GM12878 (cell line): Measurements from ENCODE around the gene IDI2.

Source experiments
- BRCA1 ChIP-seq: IDR thresholded peaks from 2 replicates; pipeline ENCODE4 v1.6.1; 2011; ENCODE audit warnings: low read depth, low read length, improper control_type of control experiment
- CBFB ChIP-seq: IDR thresholded peaks from 2 replicates; pipeline ENCODE4 v1.6.1; 2016; ENCODE audit warnings: antibody characterized with exemption, low read depth
- IKZF1 ChIP-seq: fragments of 450-650 bp; conservative IDR thresholded peaks from 2 replicates; pipeline ENCODE4 v1.6.1; 2017; ENCODE audit warnings: antibody characterized with exemption, mild to moderate bottlenecking
- RAD51 ChIP-seq: fragments of 450-650 bp; IDR thresholded peaks from 2 replicates; pipeline ENCODE4 v1.6.1; 2016; ENCODE audit warnings: moderate library complexity, mild to moderate bottlenecking, inconsistent platforms
- REST ChIP-seq: IDR thresholded peaks from 2 replicates; pipeline ENCODE4 v1.6.1; 2012; ENCODE audit warnings: mild to moderate bottlenecking, low read depth, low read length
- SIN3A ChIP-seq: IDR thresholded peaks from 2 replicates; pipeline ENCODE4 v1.6.1; 2012; ENCODE audit warnings: low read depth, low read length, improper control_type of control experiment
- SMC3 ChIP-seq: IDR thresholded peaks from 2 replicates; pipeline ENCODE4 v1.6.1; 2011; ENCODE audit warnings: low read length, improper control_type of control experiment, borderline replicate concordance
- SP1 ChIP-seq: IDR thresholded peaks from one replicate; pipeline ENCODE4 v1.6.1; 2011; ENCODE audit warnings: low read depth, low read length
- TF ChIP-seq, protein P1 (sequence below), 3 experiments: IDR thresholded peaks in 2 of 3; conservative IDR thresholded peaks in 1 of 3; 2 replicates each; pipeline ENCODE4 v1.5.1; 2011; ENCODE audit warnings: low read depth in 3 of 3, low read length in 3 of 3, mild to moderate bottlenecking in 3 of 3, control low read depth in 2 of 3, moderate library complexity in 2 of 3, inconsistent platforms in 1 of 3, mixed read lengths in 1 of 3; ENCODE audit not compliant: control insufficient read depth in 2 of 3, insufficient read depth in 1 of 3; ENCODE audit errors: extremely low read depth in 1 of 3

DNA sequence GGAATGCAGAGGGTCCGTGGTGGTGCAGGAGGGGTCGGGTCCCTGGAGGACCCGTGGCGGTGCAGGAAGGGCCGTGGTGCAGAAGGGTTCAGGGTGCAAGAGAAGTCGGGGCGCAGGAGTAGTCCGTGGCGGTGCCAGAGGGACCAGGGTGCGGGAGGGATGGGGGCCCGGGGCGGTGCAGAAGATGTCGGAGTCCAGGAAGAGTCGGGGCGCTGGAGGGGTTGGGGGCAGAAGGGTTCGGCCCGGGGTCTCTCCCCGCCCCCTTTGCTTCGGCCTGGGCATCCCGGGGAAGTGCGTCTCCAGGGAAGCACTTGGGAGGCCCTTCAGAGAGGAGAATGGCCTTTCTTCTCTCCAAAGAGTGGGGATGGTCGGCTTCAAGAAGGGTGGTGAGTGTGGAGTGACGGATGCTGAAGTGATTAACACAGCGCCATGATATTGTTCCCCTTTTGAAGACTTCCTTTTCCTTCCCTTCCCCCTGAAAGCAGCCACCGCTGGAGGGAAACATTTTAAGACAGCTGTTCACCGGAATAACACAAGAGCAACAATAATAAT, 31.5 kb upstream of the IDI2 start:
- no peak for TF ChIP-seq SIN3A
- no peak for TF ChIP-seq RAD51
- no peak for TF ChIP-seq BRCA1
- TF ChIP-seq IKZF1 = no peak
- TF ChIP-seq REST = no peak
- TF ChIP-seq, protein P1, sequence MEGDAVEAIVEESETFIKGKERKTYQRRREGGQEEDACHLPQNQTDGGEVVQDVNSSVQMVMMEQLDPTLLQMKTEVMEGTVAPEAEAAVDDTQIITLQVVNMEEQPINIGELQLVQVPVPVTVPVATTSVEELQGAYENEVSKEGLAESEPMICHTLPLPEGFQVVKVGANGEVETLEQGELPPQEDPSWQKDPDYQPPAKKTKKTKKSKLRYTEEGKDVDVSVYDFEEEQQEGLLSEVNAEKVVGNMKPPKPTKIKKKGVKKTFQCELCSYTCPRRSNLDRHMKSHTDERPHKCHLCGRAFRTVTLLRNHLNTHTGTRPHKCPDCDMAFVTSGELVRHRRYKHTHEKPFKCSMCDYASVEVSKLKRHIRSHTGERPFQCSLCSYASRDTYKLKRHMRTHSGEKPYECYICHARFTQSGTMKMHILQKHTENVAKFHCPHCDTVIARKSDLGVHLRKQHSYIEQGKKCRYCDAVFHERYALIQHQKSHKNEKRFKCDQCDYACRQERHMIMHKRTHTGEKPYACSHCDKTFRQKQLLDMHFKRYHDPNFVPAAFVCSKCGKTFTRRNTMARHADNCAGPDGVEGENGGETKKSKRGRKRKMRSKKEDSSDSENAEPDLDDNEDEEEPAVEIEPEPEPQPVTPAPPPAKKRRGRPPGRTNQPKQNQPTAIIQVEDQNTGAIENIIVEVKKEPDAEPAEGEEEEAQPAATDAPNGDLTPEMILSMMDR (IDR thresholded peaks at IDR 0.05 in 2 of 3, conservative IDR thresholded peaks at IDR 0.05 in 1 of 3; ENCODE audit: control insufficient read depth in 2 of 3, extremely low read depth in 1 of 3, insufficient read depth in 1 of 3, low read depth in 3 of 3, low read length in 3 of 3) = no peak
- no peak for TF ChIP-seq SMC3
- TF ChIP-seq CBFB = no peak
- TF ChIP-seq SP1 = no peak
